ENCODE results near the gene STARD3. TPM values are rescaled to one million over a fixed set of nuclear protein-coding genes. Genes with fewer than 3 reads are reported as not detected.

The STARD3 gene
- polyA plus RNA-seq, 2 of the 4 experiments (the other 2 are of a cell fraction) = 54.6 to 56.0 TPM

- H3K4me1 ChIP-seq = peaks cover 7% of the 10 kb centered on the region
- DNase-seq (ENCODE audit: low read depth in 1 of 2, low spot score in 1 of 2) = no peak
- peak overlapping the region; percentile 89 to 92; a peak in 5 of 6 replicates for H3K27ac ChIP-seq
- CTCF ChIA-PET = interaction anchor here (0.6 to 58.8 kb wide), 6 partner anchors 0 to 1037 kb away, joined by 3 to 1581 read pairs (median 704); partner anchors contain the start of genes ERBB2, NEUROD2, PGAP3 and PNMT
- TF ChIP-seq, protein P1, sequence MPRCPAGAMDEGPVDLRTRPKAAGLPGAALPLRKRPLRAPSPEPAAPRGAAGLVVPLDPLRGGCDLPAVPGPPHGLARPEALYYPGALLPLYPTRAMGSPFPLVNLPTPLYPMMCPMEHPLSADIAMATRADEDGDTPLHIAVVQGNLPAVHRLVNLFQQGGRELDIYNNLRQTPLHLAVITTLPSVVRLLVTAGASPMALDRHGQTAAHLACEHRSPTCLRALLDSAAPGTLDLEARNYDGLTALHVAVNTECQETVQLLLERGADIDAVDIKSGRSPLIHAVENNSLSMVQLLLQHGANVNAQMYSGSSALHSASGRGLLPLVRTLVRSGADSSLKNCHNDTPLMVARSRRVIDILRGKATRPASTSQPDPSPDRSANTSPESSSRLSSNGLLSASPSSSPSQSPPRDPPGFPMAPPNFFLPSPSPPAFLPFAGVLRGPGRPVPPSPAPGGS (IDR thresholded peaks at IDR 0.05) = no peak
- no peak for TF ChIP-seq SMC3 (IDR thresholded peaks at IDR 0.05)
- no peak for TF ChIP-seq EHMT2 (IDR thresholded peaks at IDR 0.05; ENCODE audit: low read depth)
- no peak for TF ChIP-seq NFE2L2 (conservative IDR thresholded peaks at IDR 0.05; ENCODE audit: low read length)
- TF ChIP-seq NPAS2 (CRISPR knock-in tag; IDR thresholded peaks at IDR 0.05; ENCODE audit: borderline replicate concordance) = no peak
- no peak for TF ChIP-seq PHF8 (IDR thresholded peaks at IDR 0.05; ENCODE audit: borderline replicate concordance, low read depth)
- TF ChIP-seq KDM5A (IDR thresholded peaks at IDR 0.05) = no peak
- no peak for FAIRE-seq
- no peaks in the 10 kb centered on the region for H3K9me3 ChIP-seq
- POLR2A ChIA-PET = interaction anchor here (0.7 kb wide), 1 partner anchor 166 kb away, joined by 3 read pairs; the partner anchor contains the start of gene MED1
- ATAC-seq = no peak
- peak overlapping the region; percentile 78 for H3K4me3 ChIP-seq
- H3K4me2 ChIP-seq = peak overlapping the region; percentile 94
- WGBS (ENCODE audit: missing lambda C conversion rate) = 97% methylated on average over 3 of the region's 3 CpGs
Observed at GRCh38 chr17:39617100-39617445, 19.9 kb upstream of the STARD3 start.

GRCh38 chr17:39617446-39618245 lies 19.3 kb upstream of the STARD3 start:
- POLR2A ChIA-PET = interaction anchor here (0.5 kb wide), 1 partner anchor 112 kb away, joined by 6 read pairs; no protein-coding TSS in a partner anchor
- DNase-seq (ENCODE audit: low read depth in 1 of 2, low spot score in 1 of 2) (peak; percentile 79 to 80), FAIRE-seq (no peak), ATAC-seq (peak; percentile 8 to 44)
- peak overlapping the region; percentile 78 for H3K4me3 ChIP-seq
- peak overlapping the region; percentile 94 for H3K4me2 ChIP-seq
- WGBS (ENCODE audit: missing lambda C conversion rate) = under 1% methylated on average over 13 of the region's 79 CpGs
- H3K4me1 ChIP-seq = peaks cover 10% of the 10 kb centered on the region
- no peaks in the 10 kb centered on the region for H3K9me3 ChIP-seq
- peak overlapping the region; percentile 89 to 92 for H3K27ac ChIP-seq
- CTCF ChIA-PET = interaction anchor here (0.6 to 58.8 kb wide), 7 partner anchors 0 to 1037 kb away, joined by 3 to 1581 read pairs (median 533); partner anchors contain the start of genes ERBB2, NEUROD2, PGAP3 and PNMT
- TF ChIP-seq HOXA7 (CRISPR knock-in tag; IDR thresholded peaks at IDR 0.05) = no peak
- TF ChIP-seq POLR2AphosphoS2 (conservative IDR thresholded peaks at IDR 0.05; ENCODE audit: low read length) = no peak
- no peak for TF ChIP-seq CHD4 (IDR thresholded peaks at IDR 0.05; ENCODE audit: borderline replicate concordance)
- no peak for TF ChIP-seq RFX5 (IDR thresholded peaks at IDR 0.05)
- TF ChIP-seq, protein P1 (IDR thresholded peaks at IDR 0.05) = peak; percentile 52; the same call in 1 of the 3 replicates
- TF ChIP-seq SMC3 (IDR thresholded peaks at IDR 0.05) = no peak
- TF ChIP-seq CBX2 (IDR thresholded peaks at IDR 0.05; ENCODE audit: borderline replicate concordance, low read depth) = no peak
- TF ChIP-seq HEYL (CRISPR knock-in tag; IDR thresholded peaks at IDR 0.05) = no peak
- TF ChIP-seq EP300 (IDR thresholded peaks at IDR 0.05) = no peak
- TF ChIP-seq HES2 (IDR thresholded peaks at IDR 0.05) = no peak
- no peak for TF ChIP-seq KDM5A (IDR thresholded peaks at IDR 0.05)
- no peak for TF ChIP-seq GATA3 (IDR thresholded peaks at IDR 0.05; ENCODE audit: borderline replicate concordance)
- no peak for TF ChIP-seq HMGXB4 (CRISPR knock-in tag; IDR thresholded peaks at IDR 0.05; ENCODE audit: borderline replicate concordance)
- TF ChIP-seq FOSB (CRISPR knock-in tag; IDR thresholded peaks at IDR 0.05) = no peak
- TF ChIP-seq NPAS2 (CRISPR knock-in tag; IDR thresholded peaks at IDR 0.05; ENCODE audit: borderline replicate concordance) = no peak
- no peak for TF ChIP-seq ZC3H11A (IDR thresholded peaks at IDR 0.05)
- TF ChIP-seq KDM1A (IDR thresholded peaks at IDR 0.05; ENCODE audit: low read depth) = peak; percentile 87
- TF ChIP-seq HOXB13 (CRISPR knock-in tag; IDR thresholded peaks at IDR 0.05; ENCODE audit: low read depth) = no peak
- no peak for TF ChIP-seq HOXB5 (CRISPR knock-in tag; IDR thresholded peaks at IDR 0.05)
- TF ChIP-seq ATOH8 (CRISPR knock-in tag; IDR thresholded peaks at IDR 0.05; ENCODE audit: low read depth) = no peak
- no peak for TF ChIP-seq ZNF302 (CRISPR knock-in tag; IDR thresholded peaks at IDR 0.05)
- no peak for TF ChIP-seq JUNB (IDR thresholded peaks at IDR 0.05)
- no peak for TF ChIP-seq FOSL2 (IDR thresholded peaks at IDR 0.05)
- TF ChIP-seq FOSL2 (CRISPR knock-in tag; IDR thresholded peaks at IDR 0.05) = no peak
- TF ChIP-seq, protein P2, sequence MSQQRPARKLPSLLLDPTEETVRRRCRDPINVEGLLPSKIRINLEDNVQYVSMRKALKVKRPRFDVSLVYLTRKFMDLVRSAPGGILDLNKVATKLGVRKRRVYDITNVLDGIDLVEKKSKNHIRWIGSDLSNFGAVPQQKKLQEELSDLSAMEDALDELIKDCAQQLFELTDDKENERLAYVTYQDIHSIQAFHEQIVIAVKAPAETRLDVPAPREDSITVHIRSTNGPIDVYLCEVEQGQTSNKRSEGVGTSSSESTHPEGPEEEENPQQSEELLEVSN (IDR thresholded peaks at IDR 0.05; ENCODE audit: borderline replicate concordance, low read depth) = 0 out of 2 replicates have a peak, but pooled peaks have one; percentile 39
- no peak for TF ChIP-seq CHD2 (IDR thresholded peaks at IDR 0.05; ENCODE audit: low read length, partially characterized antibody)
- no peak for TF ChIP-seq ESRRA (IDR thresholded peaks at IDR 0.05; ENCODE audit: borderline replicate concordance, low read length)
- TF ChIP-seq HDAC2 (IDR thresholded peaks at IDR 0.05) = no peak; the same call in 1 of the 2 replicates
